H9 (cell line): Measurements from ENCODE around the gene WDR70. TPM values are rescaled to one million over a fixed set of nuclear protein-coding genes. Genes with fewer than 3 reads are reported as not detected.
A peak's percentile ranks its signal among the peaks of the same experiment; 100 is the strongest.

Source experiments
- DNase-seq: peaks from one replicate; pipeline ENCODE4 v3.0.0-alpha.2; 2017
- H2AFZ ChIP-seq: one replicate; pipeline ENCODE4 v1.6.1; 2013; ENCODE audit warnings: mild to moderate bottlenecking, low read length, control low read depth, moderate library complexity
- H2AK5ac ChIP-seq: 2 replicates; pipeline ENCODE4 v1.6.1; 2013; ENCODE audit warnings: low read length, control low read depth, mixed read lengths; ENCODE audit not compliant: insufficient read length
- H2BK120ac ChIP-seq: one replicate; pipeline ENCODE4 v1.6.1; 2013; ENCODE audit warnings: low read depth, mild to moderate bottlenecking, low read length, control low read depth, inconsistent platforms; ENCODE audit not compliant: poor library complexity, severe bottlenecking
- H2BK12ac ChIP-seq: 2 replicates; pipeline ENCODE4 v1.6.1; 2013; ENCODE audit warnings: low read length, control low read depth, mixed read lengths, low read depth; ENCODE audit not compliant: insufficient read length
- H2BK15ac ChIP-seq: 2 replicates; pipeline ENCODE4 v1.6.1; 2013; ENCODE audit warnings: low read depth, low read length, control low read depth
- H2BK20ac ChIP-seq: one replicate; pipeline ENCODE4 v1.6.1; 2013; ENCODE audit warnings: low read depth, mild to moderate bottlenecking, low read length, control low read depth, inconsistent platforms; ENCODE audit not compliant: poor library complexity, severe bottlenecking
- H2BK5ac ChIP-seq: 2 replicates; pipeline ENCODE4 v1.6.1; 2013; ENCODE audit warnings: low read length, control low read depth, mixed read lengths; ENCODE audit not compliant: insufficient read length
- H3K14ac ChIP-seq: 2 replicates; pipeline ENCODE4 v1.6.1; 2013; ENCODE audit warnings: low read length, control low read depth; ENCODE audit not compliant: insufficient read depth
- H3K18ac ChIP-seq: 2 replicates; pipeline ENCODE4 v1.6.1; 2013; ENCODE audit warnings: low read depth, mild to moderate bottlenecking, mixed read lengths, low read length, control low read depth; ENCODE audit not compliant: insufficient read length
- H3K23ac ChIP-seq: 2 replicates; pipeline ENCODE4 v1.6.1; 2013; ENCODE audit warnings: low read length, control low read depth, mixed read lengths, low read depth; ENCODE audit not compliant: insufficient read length
- H3K23me2 ChIP-seq: 2 replicates; pipeline ENCODE4 v1.6.1; 2013; ENCODE audit warnings: low read depth, mild to moderate bottlenecking, mixed read lengths, low read length, control low read depth; ENCODE audit not compliant: insufficient read length, poor library complexity, severe bottlenecking
- H3K27ac ChIP-seq: 2 replicates; pipeline ENCODE4 v1.5.1; 2013; ENCODE audit warnings: low read length, control low read depth, mixed read lengths, low read depth; ENCODE audit not compliant: insufficient read length
- H3K27me3 ChIP-seq: 2 replicates; pipeline ENCODE4 v1.6.1; 2013; ENCODE audit warnings: low read length, control low read depth, inconsistent platforms; ENCODE audit not compliant: insufficient read depth
- H3K4ac ChIP-seq: 2 replicates; pipeline ENCODE4 v1.6.1; 2013; ENCODE audit warnings: low read depth, mild to moderate bottlenecking, control low read depth, inconsistent platforms, low read length, moderate library complexity
- H3K4me1 ChIP-seq: 2 replicates; pipeline ENCODE4 v1.6.1; 2013; ENCODE audit warnings: low read length, control low read depth, inconsistent platforms; ENCODE audit not compliant: insufficient read depth
- H3K4me2 ChIP-seq: 2 replicates; pipeline ENCODE4 v1.6.1; 2013; ENCODE audit warnings: low read length, control low read depth, mixed read lengths; ENCODE audit not compliant: insufficient read length, insufficient read depth
- H3K56ac ChIP-seq: 2 replicates; pipeline ENCODE4 v1.6.1; 2013; ENCODE audit warnings: low read depth, mild to moderate bottlenecking, mixed read lengths, low read length, control low read depth; ENCODE audit not compliant: insufficient read length
- H3K79me1 ChIP-seq: 2 replicates; pipeline ENCODE4 v1.6.1; 2013; ENCODE audit warnings: low read depth, mild to moderate bottlenecking, moderate library complexity, low read length, control low read depth, inconsistent platforms; ENCODE audit not compliant: insufficient read depth, poor library complexity, severe bottlenecking
- H3K79me2 ChIP-seq: 2 replicates; pipeline ENCODE4 v1.6.1; 2013; ENCODE audit warnings: low read length, control low read depth, inconsistent platforms; ENCODE audit not compliant: insufficient read depth
- H3K9ac ChIP-seq: 2 replicates; pipeline ENCODE4 v1.6.1; 2013; ENCODE audit warnings: low read length, control low read depth, mixed read lengths; ENCODE audit not compliant: insufficient read length; ENCODE audit errors: extremely low read depth
- H3K9me3 ChIP-seq: one replicate; pipeline ENCODE4 v1.6.1; 2013; ENCODE audit warnings: low read depth, low read length, inconsistent platforms; ENCODE audit not compliant: control insufficient read depth
- H3T11ph ChIP-seq: one replicate; pipeline ENCODE4 v1.6.1; 2013; ENCODE audit warnings: mild to moderate bottlenecking, low read length, control low read depth, inconsistent platforms
- H4K20me1 ChIP-seq: one replicate; pipeline ENCODE4 v1.6.1; 2013; ENCODE audit not compliant: control insufficient read depth, insufficient read length, insufficient read depth
- H4K5ac ChIP-seq: 2 replicates; pipeline ENCODE4 v1.6.1; 2013; ENCODE audit warnings: low read depth, mild to moderate bottlenecking, mixed read lengths, low read length, control low read depth; ENCODE audit not compliant: insufficient read length
- H4K8ac ChIP-seq: replicated peaks from 2 replicates; pipeline ENCODE4 v1.6.1; 2013; ENCODE audit warnings: low read length, control low read depth, mixed read lengths, low read depth; ENCODE audit not compliant: insufficient read length
- H4K91ac ChIP-seq: 2 replicates; pipeline ENCODE4 v1.6.1; 2013; ENCODE audit warnings: low read depth, mild to moderate bottlenecking, moderate library complexity, mixed read lengths, low read length, control low read depth; ENCODE audit not compliant: insufficient read length
- H3K27ac Mint-ChIP-seq, 3 experiments: 2 replicates in 2 of 3; 3 replicates in 1 of 3; pipeline ENCODE4 v1.8.0; 2020 to 2021; ENCODE audit warnings: mixed read lengths in 3 of 3, mild to moderate bottlenecking in 1 of 3, moderate library complexity in 1 of 3
- H3K27me3 Mint-ChIP-seq: 2 replicates; pipeline ENCODE4 v1.8.0; 2021; ENCODE audit warnings: low read depth, mild to moderate bottlenecking, moderate library complexity, mixed read lengths
- H3K36me3 Mint-ChIP-seq, 3 experiments: 2 replicates in 2 of 3; 3 replicates in 1 of 3; pipeline ENCODE4 v1.8.0; 2020 to 2021; ENCODE audit warnings: low read depth in 3 of 3, mixed read lengths in 3 of 3; ENCODE audit not compliant: insufficient read depth in 1 of 3
- H3K4me1 Mint-ChIP-seq, 2 experiments: 2 replicates each; pipeline ENCODE4 v1.8.0; 2020; ENCODE audit warnings: mixed read lengths in 2 of 2
- H3K4me3 Mint-ChIP-seq, 2 experiments: 2 replicates in 1 of 2; 3 replicates in 1 of 2; pipeline ENCODE4 v1.8.0; 2020 to 2021; ENCODE audit warnings: mild to moderate bottlenecking in 2 of 2, mixed read lengths in 2 of 2, moderate library complexity in 1 of 2
- H3K9me3 Mint-ChIP-seq, 2 experiments: 2 replicates in 1 of 2; 3 replicates in 1 of 2; pipeline ENCODE4 v1.8.0; 2020; ENCODE audit warnings: mild to moderate bottlenecking in 2 of 2, mixed read lengths in 2 of 2, moderate library complexity in 1 of 2
- CTCF ChIP-seq: fragments of 200-600 bp; sonication (generic); conservative IDR thresholded peaks from 3 replicates; pipeline ENCODE4 v1.8.0; 2021; ENCODE audit warnings: antibody characterized with exemption, mild to moderate bottlenecking
- WGBS: extraction: QIAGEN DNeasy Blood & Tissue Kit; methylation state at CpG from one replicate; pipeline ENCODE4 v1.1.7; 2013; ENCODE audit warnings: missing lambda C conversion rate, low lambda C conversion rate, mixed read lengths; ENCODE audit not compliant: insufficient read length; ENCODE audit errors: extremely low coverage; 5-methylcytosine and 5-hydroxymethylcytosine counted together
- total RNA-seq: library from RNA; stranded (reverse); gene quantifications from 2 replicates; pipeline ENCODE4 v1.2.1, GENCODE V29; 2021

WDR70 gene
- total RNA-seq, 1 experiment from 2014 or later = 38.1 TPM

- Histone ChIP-seq H4K8ac (no peak within 1 kb of the TSS), H3K4me1 (no peaks in the 10 kb centered on the region), H3K27me3 (no peaks in the 10 kb centered on the region), H2BK15ac (no peak within 1 kb of the TSS), H3K56ac (peak within 1 kb of the TSS; percentile 58), H2BK5ac (peak within 1 kb of the TSS; percentile 12), H3K4me2 (peak within 1 kb of the TSS; percentile 93), H3K14ac (peak within 1 kb of the TSS; percentile 79), H2BK20ac (no peak within 1 kb of the TSS), H4K20me1 (peaks cover 2% of the 10 kb centered on the region), H3K9me3 (no peaks in the 10 kb centered on the region), H3K27ac (peak within 1 kb of the TSS; percentile 6), H3K23ac (peak within 1 kb of the TSS; percentile 59), H2BK120ac (no peak within 1 kb of the TSS), H3K79me1 (peaks cover 11% of the 10 kb centered on the region), H2BK12ac (no peak within 1 kb of the TSS), H3K9ac (peak within 1 kb of the TSS; percentile 98), H2AFZ (peak within 1 kb of the TSS; percentile 84), H3K79me2 (peaks cover 32% of the 10 kb centered on the region), H4K5ac (peak within 1 kb of the TSS; percentile 82), H2AK5ac (no peak within 1 kb of the TSS), H3K4ac (peak within 1 kb of the TSS; percentile 51; the same call in 1 of the 2 replicates), H3K18ac (peak within 1 kb of the TSS; percentile 71), H4K91ac (peak within 1 kb of the TSS; percentile 84), H3K23me2 (peaks cover 12% of the 10 kb centered on the region), H3T11ph (no peak within 1 kb of the TSS)
- Mint-ChIP-seq H3K27me3 (no peaks in the 10 kb centered on the region), H3K4me1 (peaks cover 17 to 18% of the 10 kb centered on the region in 2 experiments), H3K9me3 (no peaks in the 10 kb centered on the region), H3K27ac (peak within 1 kb of the TSS; percentile 99 to 100 (median 99)), H3K4me3 (peak within 1 kb of the TSS; percentile 98 to 99), H3K36me3 (peaks cover 3 to 18% (median 4%) of the 10 kb centered on the region in 3 experiments; a peak in 4 of 7 replicates)
- no CpG with 5 or more reads among the region's 49 CpGs for WGBS
- DNase-seq = peak; percentile 97
- no peak for TF ChIP-seq CTCF
Observed at GRCh38 chr5:37370864-37371726, 8.0 kb upstream of the WDR70 start, which contains the start of gene NUP155. Gene NUP155 (minus strand): TSS chr5:37371106. CDS start chr5:37370977, 129 bp downstream.
